SK-N-SH (cell line): ENCODE results near the gene RABEP2. TPM values are rescaled to one million over a fixed set of nuclear protein-coding genes. Genes with fewer than 3 reads are reported as not detected.

Source experiments
- CTCF ChIA-PET: fragments of 300-600, 350-600 bp; formaldehyde crosslinking; extraction: SDS; loops from one replicate; lab custom pipeline; 2021; lab: Yijun Ruan, JAX
- POLR2A ChIA-PET: fragments of 350-600 bp; sonication (Branson Sonifier 250); formaldehyde crosslinking; extraction: SDS; loops from one replicate; lab custom pipeline; 2020; ENCODE audit warnings: antibody characterized with exemption, inconsistent platforms; lab: Yijun Ruan, JAX
- DNase-seq: peaks from one replicate; pipeline ENCODE4 v3.0.0; 2012
- H2AFZ ChIP-seq: fragments of 200-600 bp; sonication (generic); 2 replicates; pipeline ENCODE4 v1.8.1; 2016; ENCODE audit warnings: antibody characterized with exemption, mild to moderate bottlenecking, low read depth
- H3F3A ChIP-seq: fragments of 200-600 bp; sonication (generic); replicated peaks from 2 replicates; pipeline ENCODE3; 2016; ENCODE audit warnings: antibody characterized with exemption, mild to moderate bottlenecking; ENCODE audit not compliant: insufficient read depth
- H3K27ac ChIP-seq, 2 experiments: fragments of 200-500 bp in 1 of 2; fragments of 200-600 bp in 1 of 2; sonication (Bioruptor generic) in 1 of 2; sonication (generic), shearing (Covaris generic) in 1 of 2; 2 replicates each; pipeline versions ENCODE4 v1.5.1 to v1.6.1; 2014 to 2016; ENCODE audit warnings: low read depth in 2 of 2, inconsistent platforms in 1 of 2, low read length in 1 of 2, mild to moderate bottlenecking in 1 of 2, mixed read lengths in 1 of 2
- H3K27me3 ChIP-seq: fragments of 200-600 bp; sonication (generic), shearing (Covaris generic); 2 replicates; pipeline ENCODE4 v1.6.1; 2016; ENCODE audit warnings: mixed run types; ENCODE audit not compliant: insufficient read depth
- H3K36me3 ChIP-seq, 2 experiments: fragments of 200-500 bp in 1 of 2; fragments of 200-600 bp in 1 of 2; sonication (Bioruptor generic) in 1 of 2; sonication (generic) in 1 of 2; replicated peaks in 1 of 2; 2 replicates each; pipeline versions ENCODE3 to v1.5.1; 2014 to 2016; ENCODE audit warnings: low read length in 1 of 2, mild to moderate bottlenecking in 1 of 2; ENCODE audit not compliant: insufficient read depth in 2 of 2, control insufficient read depth in 1 of 2
- H3K4me1 ChIP-seq, 2 experiments: fragments of 200-500 bp in 1 of 2; fragments of 200-600 bp in 1 of 2; sonication (Bioruptor generic) in 1 of 2; sonication (generic), shearing (Covaris generic) in 1 of 2; 2 replicates each; pipeline versions ENCODE4 v1.5.1 to v1.6.1; 2014 to 2016; ENCODE audit warnings: low read depth in 1 of 2, low read length in 1 of 2, mixed run types in 1 of 2; ENCODE audit not compliant: insufficient read depth in 2 of 2, control insufficient read depth in 1 of 2
- H3K4me2 ChIP-seq: fragments of 200-600 bp; sonication (generic), shearing (Covaris generic); 2 replicates; pipeline ENCODE4 v1.6.1; 2017; ENCODE audit warnings: mixed run types
- H3K4me3 ChIP-seq, 2 experiments: fragments of 200-500 bp in 1 of 2; fragments of 200-600 bp in 1 of 2; sonication (Bioruptor generic) in 1 of 2; sonication (generic), shearing (Covaris generic) in 1 of 2; 2 replicates each; pipeline versions ENCODE4 v1.5.1 to v1.8.1; 2014 to 2016; ENCODE audit warnings: low read depth in 2 of 2, inconsistent platforms in 1 of 2, low read length in 1 of 2, mild to moderate bottlenecking in 1 of 2, mixed read lengths in 1 of 2, moderate library complexity in 1 of 2
- H3K79me2 ChIP-seq: fragments of 200-600 bp; sonication (generic); 2 replicates; pipeline ENCODE4 v1.8.1; 2017; ENCODE audit warnings: mild to moderate bottlenecking; ENCODE audit not compliant: insufficient read depth
- H3K9ac ChIP-seq: fragments of 200-600 bp; sonication (generic); 2 replicates; pipeline ENCODE4 v1.6.1; 2017; ENCODE audit warnings: mixed run types
- H3K9me2 ChIP-seq: fragments of 200-600 bp; sonication (generic); 2 replicates; pipeline ENCODE4 v1.6.1; 2017; ENCODE audit warnings: mixed run types
- H3K9me3 ChIP-seq: fragments of 200-600 bp; sonication (generic); 2 replicates; pipeline ENCODE4 v1.6.1; 2017; ENCODE audit warnings: mixed run types, mild to moderate bottlenecking, moderate library complexity
- H4K20me1 ChIP-seq: fragments of 200-600 bp; sonication (generic); 2 replicates; pipeline ENCODE4 v1.6.1; 2017; ENCODE audit warnings: mild to moderate bottlenecking, mixed run types; ENCODE audit not compliant: insufficient read depth
- ELF1 ChIP-seq: IDR thresholded peaks from 2 replicates; pipeline ENCODE4 v1.4.0; 2012
- FOSL2 ChIP-seq: IDR thresholded peaks from 2 replicates; pipeline ENCODE4 v1.4.0; 2012; ENCODE audit warnings: low read depth, mild to moderate bottlenecking, moderate library complexity, borderline replicate concordance
- FOXJ3 ChIP-seq: sonication (generic); formaldehyde crosslinking; IDR thresholded peaks from 2 replicates; pipeline ENCODE4 v1.5.1; 2020; ENCODE audit warnings: mild to moderate bottlenecking, missing genetic modification reagents
- IRF3 ChIP-seq: fragments of 150-350 bp; IDR thresholded peaks from 2 replicates; pipeline ENCODE4 v1.6.1; 2016; ENCODE audit warnings: mild to moderate bottlenecking, low read depth, low read length
- JUND ChIP-seq: IDR thresholded peaks from 2 replicates; pipeline ENCODE4 v1.4.0; 2012
- MAX ChIP-seq: IDR thresholded peaks from 2 replicates; pipeline ENCODE4 v1.4.0; 2012; ENCODE audit warnings: low read depth
- MXI1 ChIP-seq: IDR thresholded peaks from 2 replicates; pipeline ENCODE4 v1.6.1; 2012; ENCODE audit warnings: mild to moderate bottlenecking, low read depth, low read length, improper control_type of control experiment
- NFIC ChIP-seq: IDR thresholded peaks from 2 replicates; pipeline ENCODE4 v1.4.0; 2012; ENCODE audit warnings: borderline replicate concordance
- REST ChIP-seq: IDR thresholded peaks from 2 replicates; pipeline ENCODE4 v1.6.1; 2012; ENCODE audit warnings: mild to moderate bottlenecking, low read depth, low read length, moderate library complexity
- RFX5 ChIP-seq: IDR thresholded peaks from 2 replicates; pipeline ENCODE4 v1.6.1; 2012; ENCODE audit warnings: mild to moderate bottlenecking, improper control_type of control experiment, low read length
- SMC3 ChIP-seq: IDR thresholded peaks from 2 replicates; pipeline ENCODE4 v1.6.1; 2012; ENCODE audit warnings: low read depth, low read length, improper control_type of control experiment
- TAF1 ChIP-seq: IDR thresholded peaks from 2 replicates; pipeline ENCODE4 v1.6.1; 2012; ENCODE audit warnings: low read depth, mild to moderate bottlenecking, low read length, moderate library complexity, borderline replicate concordance
- TEAD4 ChIP-seq: IDR thresholded peaks from 2 replicates; pipeline ENCODE4 v1.4.0; 2012; ENCODE audit warnings: mild to moderate bottlenecking, borderline replicate concordance; ENCODE audit not compliant: insufficient read depth
- USF1 ChIP-seq: IDR thresholded peaks from 2 replicates; pipeline ENCODE4 v1.4.0; 2012; ENCODE audit warnings: low read depth, borderline replicate concordance
- USF2 ChIP-seq: fragments of 150-350 bp; IDR thresholded peaks from 2 replicates; pipeline ENCODE4 v1.6.1; 2017; ENCODE audit warnings: antibody characterized with exemption, low read length, low read depth, borderline replicate concordance
- YY1 ChIP-seq: IDR thresholded peaks from 2 replicates; pipeline ENCODE4 v1.4.0; 2012; ENCODE audit warnings: low read depth, mild to moderate bottlenecking
- WGBS: methylation state at CpG from one replicate; pipeline ENCODE4 v1.1.6; 2017; ENCODE audit warnings: low lambda C conversion rate; 5-methylcytosine and 5-hydroxymethylcytosine counted together
- polyA plus RNA-seq, 3 experiments: library from polyadenylated mRNA; depleted of rRNA; stranded (reverse); fragments of >200 nt; gene quantifications; 2 replicates each; pipeline ENCODE4 v1.2.3, GENCODE V29; 2012

The RABEP2 gene
- polyA plus RNA-seq, 1 of the 3 experiments (the other 2 are of a cell fraction): 46.1 TPM

- H3K4me3 ChIP-seq: no peak overlapping the region
- peaks cover 4% of the 10 kb centered on the region for H3F3A ChIP-seq
- H3K4me1 ChIP-seq: no peaks in the 10 kb centered on the region
- H3K27me3 ChIP-seq: no peaks in the 10 kb centered on the region
- no peak overlapping the region for H2AFZ ChIP-seq
- no peaks in the 10 kb centered on the region for H3K9me2 ChIP-seq
- H3K36me3 ChIP-seq: peaks cover 24 to 34% of the 10 kb centered on the region in 2 experiments
- ChIA-PET CTCF (interaction anchor here (1.0 to 1.3 kb wide), 2 partner anchors 10 to 118 kb away, joined by 3 to 5 read pairs; partner anchors contain the start of genes SPNS1 and TUFM), POLR2A (no interaction called here)
- 88% methylated on average over 3 of the region's 3 CpGs for WGBS
- H3K9ac ChIP-seq: no peak overlapping the region
- H3K9me3 ChIP-seq: no peaks in the 10 kb centered on the region
- no peaks in the 10 kb centered on the region for H3K79me2 ChIP-seq
- no peak for TF ChIP-seq MXI1
- no peak for TF ChIP-seq JUND
- TF ChIP-seq NFIC: no peak
- no peak for TF ChIP-seq FOSL2
- no peak for TF ChIP-seq ELF1
- no peak for TF ChIP-seq USF2
- no peak for TF ChIP-seq TAF1
- no peak for TF ChIP-seq SMC3
- TF ChIP-seq IRF3: no peak
- no peak for TF ChIP-seq FOXJ3 (CRISPR knock-in tag)
- no peak for TF ChIP-seq TEAD4
- no peak for TF ChIP-seq MAX
- TF ChIP-seq RFX5: no peak
- TF ChIP-seq REST: no peak
- TF ChIP-seq USF1: no peak
- TF ChIP-seq YY1: no peak
- no peak overlapping the region for H3K4me2 ChIP-seq
- H3K27ac ChIP-seq: no peak overlapping the region
- DNase-seq: no peak
- no peaks in the 10 kb centered on the region for H4K20me1 ChIP-seq
These were observed 39.0 kb upstream of the RABEP2 start for GRCh38 chr16:28964072-28964471.
